ENCODE results near the gene AVPR1B.
"Not testable (repeated sequence)": the region's sequence is repeated elsewhere in the genome, so short reads cannot be mapped to it uniquely, and the experiment has no call there.

Gene AVPR1B

GRCh38 chr1:206080026-206080820, 37.0 kb downstream of the AVPR1B start:
- no peak for DNase-seq

GRCh38 chr1:206079135-206079534, 38.1 kb downstream of the AVPR1B start:
- no peak for DNase-seq

GRCh38 chr1:206075786-206076755, 41.1 kb downstream of the AVPR1B start:
- no peak for DNase-seq

GRCh38 chr1:206074839-206075238, 42.3 kb downstream of the AVPR1B start:
- no peak for DNase-seq

- no peak for DNase-seq
Observed at GRCh38 chr1:206070627-206071304, 46.4 kb downstream of the AVPR1B start.

- DNase-seq, result no peak
Observed at GRCh38 chr1:206068314-206068713, 48.9 kb downstream of the AVPR1B start.

- DNase-seq, result no peak
Observed at GRCh38 chr1:206067486-206068227, 49.5 kb downstream of the AVPR1B start.

- DNase-seq, result no peak
Observed at GRCh38 chr1:206066479-206067171, 50.6 kb downstream of the AVPR1B start.

GRCh38 chr1:206065547-206066145, 51.5 kb downstream of the AVPR1B start:
- no peak for DNase-seq

GRCh38 chr1:206064501-206064900, 52.7 kb downstream of the AVPR1B start:
- not testable (repeated sequence) for DNase-seq

- DNase-seq, result not testable (repeated sequence)
Observed at GRCh38 chr1:206064001-206064400, 53.2 kb downstream of the AVPR1B start.

- DNase-seq, result no peak
Observed at GRCh38 chr1:206062464-206062863, 54.7 kb downstream of the AVPR1B start.

- DNase-seq, result no peak
Observed at GRCh38 chr1:206060844-206061243, 56.3 kb downstream of the AVPR1B start.

All from NCI-H2107 (cell line).